Tibial nerve (tissue), 4 donors: Measurements from ENCODE around the gene CLEC4C.

ENCODE experiments used
- CTCF ChIP-seq, 5 experiments: fragments of 200-600 bp in 3 of 5; fragments of 450-650 bp in 2 of 5; sonication (generic) in 3 of 5; IDR thresholded peaks; one replicate each; pipeline ENCODE4 v1.5.1; 2016 to 2019; ENCODE audit warnings: antibody characterized with exemption in 5 of 5, mild to moderate bottlenecking in 3 of 5, moderate library complexity in 2 of 5
- EP300 ChIP-seq, 2 donors: sonication (generic); formaldehyde crosslinking; IDR thresholded peaks; one replicate each; pipeline ENCODE4 v1.6.1; 2017; ENCODE audit warnings: antibody characterized with exemption in 2 of 2, mild to moderate bottlenecking in 1 of 2
- POLR2A ChIP-seq, 2 donors: fragments of 450-650 bp; IDR thresholded peaks; one replicate each; pipeline ENCODE4 v1.6.1; 2017; ENCODE audit warnings: antibody characterized with exemption in 2 of 2, mild to moderate bottlenecking in 2 of 2, moderate library complexity in 2 of 2

GRCh38 chr12:7719946-7720730, 27.0 kb downstream of the CLEC4C start:
- TF ChIP-seq CTCF (IDR thresholded peaks at IDR 0.05), result no peak
- TF ChIP-seq EP300 (IDR thresholded peaks at IDR 0.05), result no peak
- TF ChIP-seq POLR2A (IDR thresholded peaks at IDR 0.05), result no peak
